ENCODE results near the gene NPAS3.

NPAS3 gene

GRCh38 chr14:32985866-32986265 is 47.2 kb downstream of the NPAS3 start:
- H3K4me3 ChIP-seq (ENCODE audit: low read depth, low read length), result no peak overlapping the region
- DNase-seq (ENCODE audit: low read depth), result no peak
- TF ChIP-seq CTCF (IDR thresholded peaks at IDR 0.05; ENCODE audit: insufficient read depth, low read depth, low read length, missing control alignments), result no peak

- no peak overlapping the region for H3K4me3 ChIP-seq (ENCODE audit: low read depth, low read length)
- no peak for TF ChIP-seq CTCF (IDR thresholded peaks at IDR 0.05; ENCODE audit: insufficient read depth, low read depth, low read length, missing control alignments)
- no peak for DNase-seq (ENCODE audit: low read depth)
These were observed 48.3 kb downstream of the NPAS3 start for GRCh38 chr14:32986791-32987540.

GRCh38 chr14:32991691-32992090 is 53.0 kb downstream of the NPAS3 start:
- DNase-seq (ENCODE audit: low read depth), result no peak
- H3K4me3 ChIP-seq (ENCODE audit: low read depth, low read length), result no peak overlapping the region
- no peak for TF ChIP-seq CTCF (IDR thresholded peaks at IDR 0.05; ENCODE audit: insufficient read depth, low read depth, low read length, missing control alignments)

GRCh38 chr14:32993921-32994320 is 55.2 kb downstream of the NPAS3 start:
- H3K4me3 ChIP-seq (ENCODE audit: low read depth, low read length), result no peak overlapping the region
- no peak for DNase-seq (ENCODE audit: low read depth)
- TF ChIP-seq CTCF (IDR thresholded peaks at IDR 0.05; ENCODE audit: insufficient read depth, low read depth, low read length, missing control alignments), result no peak

- no peak for TF ChIP-seq CTCF (IDR thresholded peaks at IDR 0.05; ENCODE audit: insufficient read depth, low read depth, low read length, missing control alignments)
- no peak overlapping the region for H3K4me3 ChIP-seq (ENCODE audit: low read depth, low read length)
- DNase-seq (ENCODE audit: low read depth), result no peak
These were observed 57.7 kb downstream of the NPAS3 start for GRCh38 chr14:32996343-32996742.

GRCh38 chr14:32998433-32998832 is 59.8 kb downstream of the NPAS3 start:
- no peak for DNase-seq (ENCODE audit: low read depth)
- no peak for TF ChIP-seq CTCF (IDR thresholded peaks at IDR 0.05; ENCODE audit: insufficient read depth, low read depth, low read length, missing control alignments)
- H3K4me3 ChIP-seq (ENCODE audit: low read depth, low read length), result no peak overlapping the region

- H3K4me3 ChIP-seq (ENCODE audit: low read depth, low read length), result no peak overlapping the region
- TF ChIP-seq CTCF (IDR thresholded peaks at IDR 0.05; ENCODE audit: insufficient read depth, low read depth, low read length, missing control alignments), result no peak
- no peak for DNase-seq (ENCODE audit: low read depth)
These were observed 71.0 kb downstream of the NPAS3 start for GRCh38 chr14:33009673-33010072.
